SJSA1 (cell line): ENCODE data around the gene ADAMTS3. TPM values are rescaled to one million over a fixed set of nuclear protein-coding genes. Genes with fewer than 3 reads are reported as not detected.

Experiments used
- DNase-seq, 2 experiments: peaks; one replicate each; pipeline ENCODE4 v3.0.0-alpha.2; 2015 to 2020; ENCODE audit warnings: low spot score in 2 of 2, low read depth in 1 of 2
- H3K27ac ChIP-seq: fragments of 250-450 bp; sonication (Bioruptor Pico); 2 replicates; pipeline ENCODE4 v1.5.1; 2020; ENCODE audit warnings: mild to moderate bottlenecking, moderate library complexity
- H3K27me3 ChIP-seq: fragments of 250-450 bp; sonication (Bioruptor Pico); replicated peaks from 2 replicates; pipeline ENCODE4 v1.5.1; 2020; ENCODE audit warnings: mild to moderate bottlenecking, moderate library complexity
- H3K36me3 ChIP-seq: fragments of 250-450 bp; sonication (Bioruptor Pico); 2 replicates; pipeline ENCODE4 v1.5.1; 2020; ENCODE audit warnings: mild to moderate bottlenecking
- H3K4me1 ChIP-seq: fragments of 250-450 bp; sonication (Bioruptor Pico); replicated peaks from 2 replicates; pipeline ENCODE4 v1.6.1; 2021; ENCODE audit warnings: mild to moderate bottlenecking
- H3K4me3 ChIP-seq: fragments of 250-450 bp; sonication (Bioruptor Pico); 2 replicates; pipeline ENCODE4 v1.5.1; 2020; ENCODE audit warnings: mild to moderate bottlenecking
- H3K9me3 ChIP-seq: fragments of 250-450 bp; sonication (Bioruptor Pico); replicated peaks from 2 replicates; pipeline ENCODE4 v1.5.1; 2020; ENCODE audit warnings: mild to moderate bottlenecking
- total RNA-seq: library from RNA; depleted of rRNA; stranded (reverse); fragments of >200 nt; shearing (Covaris generic); gene quantifications from 2 replicates; pipeline ENCODE4 v1.2.3, GENCODE V29; 2014

Gene ADAMTS3
- total RNA-seq, 1 experiment from 2014 or later: 0.45 TPM

DNA sequence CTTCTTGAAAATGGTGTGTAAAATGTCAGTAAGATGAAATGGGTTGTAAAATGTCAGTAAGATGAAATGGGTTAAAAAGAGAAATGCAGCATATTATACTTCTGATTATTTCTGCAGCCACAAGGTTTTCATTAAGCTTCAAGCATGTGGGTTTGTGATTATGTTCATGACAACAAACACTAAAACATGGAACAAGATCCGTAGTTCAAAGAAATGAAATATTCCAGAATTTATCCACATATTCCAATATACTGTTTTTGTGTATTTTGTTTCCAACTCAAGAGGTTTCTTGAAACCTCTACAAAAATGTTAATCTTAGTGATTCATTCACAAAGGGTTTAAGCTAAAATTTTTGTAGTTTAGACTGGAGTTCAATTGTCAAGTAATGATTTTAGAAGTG, 84.0 kb downstream of the ADAMTS3 start:
- Histone ChIP-seq H3K9me3 (no peaks in the 10 kb centered on the region), H3K4me1 (no peaks in the 10 kb centered on the region), H3K27ac (no peak overlapping the region), H3K36me3 (no peaks in the 10 kb centered on the region), H3K4me3 (no peak overlapping the region), H3K27me3 (no peaks in the 10 kb centered on the region)
- DNase-seq: no peak

DNA sequence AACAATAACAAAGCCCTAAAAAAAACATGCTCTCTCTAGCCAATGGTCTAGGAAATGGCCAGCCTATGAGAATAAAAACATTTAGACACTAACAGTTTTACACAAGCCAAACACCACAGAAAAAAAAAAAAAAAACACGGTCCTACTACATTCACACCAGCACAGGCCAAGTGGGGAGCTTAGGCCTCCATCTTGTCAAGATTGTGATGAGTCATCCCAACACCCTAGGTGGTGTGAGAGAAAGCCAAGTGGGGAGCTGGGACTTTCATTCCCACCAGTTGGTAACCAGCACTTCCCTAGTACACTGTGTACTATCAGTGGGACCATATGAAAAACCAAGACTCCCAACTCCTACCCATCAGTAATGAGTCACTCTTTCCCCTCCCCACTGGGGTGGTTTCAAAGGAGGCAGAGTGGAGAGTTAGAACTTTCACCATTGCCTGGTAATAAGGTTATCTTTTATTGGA, 95.6 kb downstream of the ADAMTS3 start:
- Histone ChIP-seq H3K36me3 (no peaks in the 10 kb centered on the region), H3K4me1 (no peaks in the 10 kb centered on the region), H3K9me3 (no peaks in the 10 kb centered on the region), H3K27me3 (no peaks in the 10 kb centered on the region), H3K27ac (no peak overlapping the region), H3K4me3 (no peak overlapping the region)
- no peak for DNase-seq

GRCh38 chr4:72471816-72472215, 97.2 kb downstream of the ADAMTS3 start:
- Histone ChIP-seq H3K4me3 (no peak overlapping the region), H3K36me3 (no peaks in the 10 kb centered on the region), H3K9me3 (no peaks in the 10 kb centered on the region), H3K27ac (no peak overlapping the region), H3K27me3 (no peaks in the 10 kb centered on the region), H3K4me1 (no peaks in the 10 kb centered on the region)
- DNase-seq: no peak

DNA sequence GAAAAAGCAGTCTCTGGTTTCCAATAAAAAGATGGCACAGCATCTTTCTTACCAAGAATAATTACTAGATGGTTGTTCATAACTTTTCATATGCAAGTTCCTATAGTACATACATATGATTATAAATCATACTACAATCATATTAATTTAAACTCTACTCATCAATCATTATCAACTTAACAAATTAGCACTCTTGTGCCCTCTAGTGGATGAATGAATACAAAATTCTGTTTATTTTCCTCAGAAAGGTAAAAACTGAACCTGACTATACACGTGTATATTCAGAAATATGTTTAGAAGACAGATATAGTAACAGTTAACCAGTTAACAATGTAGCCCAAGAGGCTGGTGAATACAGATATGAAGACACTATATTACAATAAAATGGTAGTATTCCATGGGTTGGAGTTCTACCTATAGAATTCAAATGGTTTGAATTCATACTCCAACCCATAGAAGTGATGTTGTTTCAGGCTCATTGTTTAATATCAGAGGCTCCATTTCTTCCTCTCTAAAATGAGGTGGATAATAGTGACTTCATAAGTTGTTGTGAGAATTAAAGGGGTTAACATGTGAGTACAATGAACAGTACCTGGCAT, 100.0 kb downstream of the ADAMTS3 start:
- Histone ChIP-seq H3K9me3 (no peaks in the 10 kb centered on the region), H3K4me1 (no peaks in the 10 kb centered on the region), H3K36me3 (no peaks in the 10 kb centered on the region), H3K27me3 (no peaks in the 10 kb centered on the region), H3K27ac (no peak overlapping the region), H3K4me3 (no peak overlapping the region)
- no peak for DNase-seq

- Histone ChIP-seq H3K9me3 (no peaks in the 10 kb centered on the region), H3K4me3 (no peak overlapping the region), H3K27ac (no peak overlapping the region), H3K36me3 (no peaks in the 10 kb centered on the region), H3K4me1 (no peaks in the 10 kb centered on the region), H3K27me3 (no peaks in the 10 kb centered on the region)
- DNase-seq: no peak
Observed at GRCh38 chr4:72467633-72468032, 101.4 kb downstream of the ADAMTS3 start.

- Histone ChIP-seq H3K4me1 (no peaks in the 10 kb centered on the region), H3K4me3 (no peak overlapping the region), H3K9me3 (no peaks in the 10 kb centered on the region), H3K27ac (no peak overlapping the region), H3K27me3 (no peaks in the 10 kb centered on the region), H3K36me3 (no peaks in the 10 kb centered on the region)
- no peak for DNase-seq
Observed at GRCh38 chr4:72463724-72464123, 105.3 kb downstream of the ADAMTS3 start.

DNA sequence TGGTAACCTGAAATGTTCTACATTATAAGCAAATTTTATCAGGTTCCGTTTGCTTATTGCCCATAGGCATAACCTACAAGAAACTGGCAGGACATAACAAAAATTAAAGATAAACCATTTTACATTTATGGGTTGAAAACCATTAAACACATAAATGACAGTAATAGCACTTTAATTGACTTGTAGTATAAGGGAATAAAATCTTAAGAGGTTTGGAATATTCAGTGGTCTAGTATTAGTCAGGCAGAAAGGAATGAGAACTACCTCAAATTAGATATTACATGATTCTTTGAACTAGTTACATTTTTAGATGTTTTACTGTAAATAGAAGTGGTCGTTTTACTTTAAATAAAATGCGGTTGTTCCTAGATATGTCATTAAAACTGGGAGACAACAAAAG, 111.9 kb downstream of the ADAMTS3 start:
- Histone ChIP-seq H3K27ac (no peak overlapping the region), H3K36me3 (no peaks in the 10 kb centered on the region), H3K4me1 (no peaks in the 10 kb centered on the region), H3K27me3 (no peaks in the 10 kb centered on the region), H3K9me3 (no peaks in the 10 kb centered on the region; the same call in 1 of the 2 replicates), H3K4me3 (no peak overlapping the region)
- DNase-seq: no peak

DNA sequence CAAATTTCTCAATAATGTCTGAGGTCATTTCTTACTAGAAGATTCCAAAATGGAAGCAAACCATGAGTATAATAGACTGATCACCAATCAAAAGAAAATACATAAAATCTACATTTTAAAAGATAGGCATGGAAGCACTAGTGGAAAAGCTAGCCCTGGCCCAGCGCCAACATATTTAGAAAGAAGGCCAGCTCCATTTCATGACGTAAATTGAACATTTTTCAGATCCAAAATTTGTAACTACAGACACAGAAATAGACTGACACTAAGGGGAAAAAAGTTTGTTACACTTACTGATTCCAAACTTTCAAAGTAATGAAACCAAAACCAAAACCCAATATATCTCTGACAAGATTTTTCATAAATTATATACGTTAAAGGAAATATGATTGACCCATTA, 117.7 kb downstream of the ADAMTS3 start:
- Histone ChIP-seq H3K27ac (no peak overlapping the region), H3K9me3 (no peaks in the 10 kb centered on the region; the same call in 1 of the 2 replicates), H3K27me3 (no peaks in the 10 kb centered on the region), H3K36me3 (no peaks in the 10 kb centered on the region), H3K4me1 (no peaks in the 10 kb centered on the region), H3K4me3 (no peak overlapping the region)
- DNase-seq: no peak

- Histone ChIP-seq H3K4me1 (no peaks in the 10 kb centered on the region), H3K9me3 (no peaks in the 10 kb centered on the region; the same call in 1 of the 2 replicates), H3K36me3 (no peaks in the 10 kb centered on the region), H3K4me3 (no peak overlapping the region), H3K27ac (no peak overlapping the region), H3K27me3 (no peaks in the 10 kb centered on the region)
- DNase-seq: no peak
Observed at GRCh38 chr4:72449705-72450104, 119.3 kb downstream of the ADAMTS3 start.

DNA sequence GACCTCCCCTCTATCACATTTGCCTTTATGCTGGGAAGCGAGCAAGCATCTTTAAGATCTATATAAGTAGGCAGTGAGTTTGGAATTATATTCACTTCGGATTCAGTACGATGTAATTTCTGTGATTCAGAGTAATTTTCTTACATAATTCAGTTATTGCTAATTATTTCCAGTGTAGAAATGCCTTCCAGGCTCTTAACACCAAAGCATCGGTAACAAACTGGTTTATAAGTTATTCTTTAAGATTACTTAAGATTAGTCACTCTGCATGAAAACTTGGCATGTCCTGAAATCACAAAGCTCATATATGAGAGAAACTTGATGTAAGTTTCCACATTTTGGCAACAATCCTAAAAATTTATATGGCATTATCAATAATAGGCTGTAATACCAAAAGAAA, 120.8 kb downstream of the ADAMTS3 start:
- Histone ChIP-seq H3K27me3 (no peaks in the 10 kb centered on the region), H3K4me3 (no peak overlapping the region), H3K36me3 (no peaks in the 10 kb centered on the region), H3K27ac (no peak overlapping the region), H3K4me1 (no peaks in the 10 kb centered on the region), H3K9me3 (no peaks in the 10 kb centered on the region)
- no peak for DNase-seq

- no peak for DNase-seq
- Histone ChIP-seq H3K9me3 (no peaks in the 10 kb centered on the region), H3K4me1 (no peaks in the 10 kb centered on the region), H3K27ac (no peak overlapping the region), H3K27me3 (no peaks in the 10 kb centered on the region), H3K36me3 (no peaks in the 10 kb centered on the region), H3K4me3 (no peak overlapping the region)
Observed at GRCh38 chr4:72446353-72447055, 122.5 kb downstream of the ADAMTS3 start.

- Histone ChIP-seq H3K36me3 (no peaks in the 10 kb centered on the region), H3K4me3 (no peak overlapping the region), H3K27ac (no peak overlapping the region), H3K9me3 (no peaks in the 10 kb centered on the region), H3K27me3 (no peaks in the 10 kb centered on the region), H3K4me1 (no peaks in the 10 kb centered on the region)
- no peak for DNase-seq
Observed at GRCh38 chr4:72444092-72444491, 124.9 kb downstream of the ADAMTS3 start.

GRCh38 chr4:72442715-72443114, 126.3 kb downstream of the ADAMTS3 start:
- Histone ChIP-seq H3K4me3 (no peak overlapping the region), H3K9me3 (no peaks in the 10 kb centered on the region), H3K27ac (no peak overlapping the region), H3K27me3 (no peaks in the 10 kb centered on the region), H3K36me3 (no peaks in the 10 kb centered on the region), H3K4me1 (no peaks in the 10 kb centered on the region)
- no peak for DNase-seq

GRCh38 chr4:72442147-72442546, 126.9 kb downstream of the ADAMTS3 start:
- H3K36me3 ChIP-seq: no peaks in the 10 kb centered on the region
- H3K4me1 ChIP-seq: no peaks in the 10 kb centered on the region
- H3K9me3 ChIP-seq: no peaks in the 10 kb centered on the region
- no peak overlapping the region for H3K27ac ChIP-seq
- no peak for DNase-seq
- H3K4me3 ChIP-seq: no peak overlapping the region
- no peaks in the 10 kb centered on the region for H3K27me3 ChIP-seq
